ENCODE measurements around the gene CYP27C1.

GRCh38 chr2:127143841-127144782, 76.0 kb downstream of the CYP27C1 start:
- no peak for TF ChIP-seq MYC (IDR thresholded peaks at IDR 0.05; ENCODE audit: low read depth, low read length)
- no peak for TF ChIP-seq MYC (CRISPR knock-in tag; IDR thresholded peaks at IDR 0.05; ENCODE audit: borderline replicate concordance, low read depth)
- TF ChIP-seq JUN (IDR thresholded peaks at IDR 0.05; ENCODE audit: borderline replicate concordance, low read depth, low read length) = no peak
- TF ChIP-seq JUN (CRISPR knock-in tag; IDR thresholded peaks at IDR 0.05; ENCODE audit: borderline replicate concordance) = no peak
- TF ChIP-seq NCOA4 (IDR thresholded peaks at IDR 0.05; ENCODE audit: partially characterized antibody) = no peak
- TF ChIP-seq TEAD4 (IDR thresholded peaks at IDR 0.05; ENCODE audit: low read length) = no peak
- TF ChIP-seq TEAD4 (CRISPR knock-in tag; IDR thresholded peaks at IDR 0.05; ENCODE audit: borderline replicate concordance) = no peak
- TF ChIP-seq IRF2 (CRISPR knock-in tag; IDR thresholded peaks at IDR 0.05) = no peak
- TF ChIP-seq CHD4 (IDR thresholded peaks at IDR 0.05; ENCODE audit: insufficient read depth, insufficient replicate concordance, low read depth, low read length, poor library complexity, severe bottlenecking) = no peak
- TF ChIP-seq MIER1 (IDR thresholded peaks at IDR 0.05; ENCODE audit: low read depth) = no peak
- TF ChIP-seq CTCF (IDR thresholded peaks at IDR 0.05 in 2 of 3, conservative IDR thresholded peaks at IDR 0.05 in 1 of 3; ENCODE audit: insufficient read depth in 2 of 3, low read depth in 1 of 3, low read length in 3 of 3) = no peak
- TF ChIP-seq ZNF431 (CRISPR knock-in tag; IDR thresholded peaks at IDR 0.05) = no peak
- no peak for TF ChIP-seq POLR2AphosphoS5 (IDR thresholded peaks at IDR 0.05; ENCODE audit: control insufficient read depth, insufficient read depth, low read depth, low read length)
- no peak for TF ChIP-seq SIX5 (IDR thresholded peaks at IDR 0.05; ENCODE audit: borderline replicate concordance in 1 of 2, insufficient read depth in 1 of 2, low read depth in 1 of 2, low read length in 2 of 2)
